Measurements from ENCODE around the gene PLEKHA5. TPM values are rescaled to one million over a fixed set of nuclear protein-coding genes. Genes with fewer than 3 reads are reported as not detected.
"Not testable (repeated sequence)": the region's sequence is repeated elsewhere in the genome, so short reads cannot be mapped to it uniquely, and the experiment has no call there.

Gene PLEKHA5
- total RNA-seq, 1 donor from 2014 or later = 64.0 TPM

GRCh38 chr12:19402743-19403431 lies 273.4 kb downstream of the PLEKHA5 start:
- DNase-seq (ENCODE audit: low spot score) = no peak

DNA sequence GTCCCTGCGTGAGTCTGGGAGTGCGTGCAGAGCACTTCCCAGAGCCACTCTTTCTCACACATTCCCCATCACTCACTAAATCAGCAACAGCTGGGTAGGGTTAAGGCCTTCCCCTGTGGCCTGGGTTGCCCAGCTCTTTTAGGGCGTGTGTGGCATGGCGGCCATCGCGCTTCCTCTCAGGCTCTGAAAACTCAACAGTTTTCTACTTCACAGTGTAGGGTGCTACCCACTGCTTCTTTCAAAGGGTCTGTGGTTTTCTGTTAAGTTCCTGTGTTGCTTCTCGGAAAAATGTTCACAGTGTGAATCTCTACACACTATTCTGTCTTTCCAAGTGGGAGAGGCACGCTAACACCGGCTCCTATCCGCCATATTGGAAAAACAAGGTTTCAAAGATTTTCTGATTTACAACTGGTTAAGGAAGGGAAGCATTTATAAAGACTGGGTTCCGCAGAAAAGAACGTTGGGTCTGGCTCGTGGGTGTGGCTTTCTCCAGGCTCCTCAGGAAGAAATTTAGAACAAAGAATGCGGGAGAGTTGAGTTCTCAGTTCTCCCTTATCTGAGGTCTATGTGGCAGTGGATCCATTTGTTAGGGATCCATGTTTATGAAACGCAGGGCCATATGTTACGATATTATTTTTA lies 274.8 kb downstream of the PLEKHA5 start:
- DNase-seq (ENCODE audit: low spot score) = no peak

DNA sequence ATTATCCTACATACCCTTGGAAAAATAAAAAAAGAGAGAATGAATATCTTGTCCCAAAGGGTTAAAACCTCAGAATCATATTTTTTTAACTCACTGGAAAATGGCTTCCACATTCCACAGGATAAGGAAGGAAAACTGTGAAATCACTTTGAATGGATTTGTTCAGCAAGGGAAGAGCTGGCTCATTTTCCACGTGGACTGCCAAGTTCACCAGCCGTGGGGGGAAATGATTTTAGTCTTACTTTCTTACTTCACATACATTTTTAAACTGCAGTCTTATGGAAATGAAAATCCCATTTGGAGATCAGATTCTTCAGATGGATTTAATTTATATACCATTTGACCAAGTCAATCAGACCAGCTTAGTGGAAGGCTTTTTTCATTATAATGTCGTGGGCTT lies 279.8 kb downstream of the PLEKHA5 start:
- no peak for DNase-seq (ENCODE audit: low spot score)

DNA sequence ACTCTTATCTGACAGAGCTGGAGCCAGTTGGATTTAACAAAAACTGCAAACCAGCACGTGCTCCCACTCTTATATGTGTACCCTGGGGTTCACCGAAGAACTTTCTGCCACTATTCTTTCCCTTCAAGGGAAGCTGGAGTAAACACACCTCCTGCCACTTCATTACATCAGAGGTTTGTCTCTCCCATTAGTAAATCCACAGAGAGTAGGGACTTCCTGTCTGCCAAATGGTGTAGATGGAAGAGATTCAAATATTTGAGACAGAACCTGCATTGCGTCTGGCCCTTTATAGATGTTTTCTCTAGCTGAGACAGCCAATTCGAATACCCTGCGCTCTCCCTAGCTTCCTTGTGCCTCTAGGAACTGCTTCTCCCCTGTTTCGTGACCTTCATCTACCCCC lies 280.7 kb downstream of the PLEKHA5 start:
- DNase-seq (ENCODE audit: low spot score) = no peak

GRCh38 chr12:19410629-19411185 lies 281.2 kb downstream of the PLEKHA5 start:
- no peak for DNase-seq (ENCODE audit: low spot score)

GRCh38 chr12:19411234-19412204 lies 282.0 kb downstream of the PLEKHA5 start:
- DNase-seq (ENCODE audit: low spot score) = no peak

- DNase-seq (ENCODE audit: low spot score) = no peak
These were observed 283.3 kb downstream of the PLEKHA5 start for GRCh38 chr12:19412844-19413243.

DNA sequence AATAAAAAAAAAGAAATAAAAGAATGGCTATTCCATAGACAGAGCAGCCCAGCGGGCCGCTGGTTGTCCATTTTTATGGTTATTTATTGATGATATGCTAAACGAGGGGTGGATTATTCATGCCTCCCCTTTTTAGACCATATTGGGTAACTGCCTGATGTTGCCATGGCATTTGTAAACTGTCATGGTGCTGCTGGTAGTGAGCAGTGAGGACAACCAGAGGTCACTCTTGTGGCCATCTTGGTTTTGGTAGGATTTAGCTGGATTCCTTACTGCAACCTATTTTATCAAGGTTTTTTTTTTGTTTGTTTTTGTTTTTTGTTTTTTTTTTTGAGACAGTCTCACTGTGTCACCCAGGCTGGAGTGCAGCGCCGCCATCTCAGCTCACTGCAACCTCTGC lies 284.0 kb downstream of the PLEKHA5 start:
- not testable (repeated sequence) for DNase-seq (ENCODE audit: low spot score)

DNA sequence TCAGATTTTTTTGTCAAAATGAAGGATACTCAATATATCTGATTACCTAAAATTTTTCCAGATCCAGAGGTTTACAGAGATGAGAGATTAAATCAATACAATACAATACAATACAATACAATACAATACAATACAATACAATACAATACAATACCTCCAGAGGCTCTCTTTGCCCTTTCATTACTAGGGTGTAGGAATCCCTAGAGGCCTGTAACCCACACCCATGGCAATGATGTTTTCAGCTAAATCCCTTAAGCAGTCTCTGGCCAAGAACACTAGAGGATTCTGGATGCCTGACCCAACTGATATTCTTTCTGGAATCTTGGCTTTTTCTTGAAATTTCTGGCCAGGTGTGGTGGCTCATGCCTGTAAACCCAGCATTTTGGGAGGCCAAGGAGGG lies 286.0 kb downstream of the PLEKHA5 start:
- DNase-seq (ENCODE audit: low spot score) = no peak

DNA sequence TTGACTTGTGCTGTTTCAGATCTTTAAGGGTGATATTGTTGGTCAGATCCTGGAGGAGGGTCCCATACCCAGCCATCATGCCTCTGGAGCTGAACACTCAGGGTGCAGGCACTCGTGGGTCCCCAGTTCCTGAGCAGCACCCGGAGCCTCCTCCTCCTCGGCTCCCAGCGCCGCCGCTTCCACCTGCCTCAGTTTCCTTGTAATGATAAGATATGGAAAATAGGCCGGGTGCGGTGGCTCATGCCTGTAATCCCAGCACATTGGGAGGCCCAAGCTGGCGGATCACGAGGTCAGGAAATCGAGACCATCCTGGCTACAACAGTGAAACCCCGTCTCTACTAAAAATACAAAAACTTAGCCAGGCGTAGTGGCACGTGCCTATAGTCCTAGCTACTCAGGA lies 289.6 kb downstream of the PLEKHA5 start:
- DNase-seq (ENCODE audit: low spot score) = no peak

- no peak for DNase-seq (ENCODE audit: low spot score)
These were observed 292.2 kb downstream of the PLEKHA5 start for GRCh38 chr12:19421503-19422282.

GRCh38 chr12:19423166-19423930 lies 293.8 kb downstream of the PLEKHA5 start:
- DNase-seq (ENCODE audit: low spot score) = no peak
